Chondrocyte (in vitro differentiated cells): Measurements from ENCODE around the gene NUP62. TPM values are rescaled to one million over a fixed set of nuclear protein-coding genes. Genes with fewer than 3 reads are reported as not detected.
"Not testable (repeated sequence)": the region's sequence is repeated elsewhere in the genome, so short reads cannot be mapped to it uniquely, and the experiment has no call there.

Experiments used
- DNase-seq: peaks from one replicate; pipeline ENCODE4 v3.0.0; 2021; ENCODE audit warnings: mixed read lengths, low spot score
- H3K27ac Mint-ChIP-seq: one replicate; pipeline ENCODE4 v1.8.0; 2021; ENCODE audit warnings: mild to moderate bottlenecking, moderate library complexity, mixed read lengths; ENCODE audit not compliant: unreplicated experiment
- H3K27me3 Mint-ChIP-seq: 2 replicates; pipeline ENCODE4 v1.8.0; 2021; ENCODE audit warnings: low read depth, mixed read lengths
- H3K36me3 Mint-ChIP-seq: 2 replicates; pipeline ENCODE4 v1.8.0; 2021; ENCODE audit warnings: low read depth, mixed read lengths
- H3K4me1 Mint-ChIP-seq: 2 replicates; pipeline ENCODE4 v1.8.0; 2021; ENCODE audit warnings: low read depth, mild to moderate bottlenecking, mixed read lengths
- H3K4me3 Mint-ChIP-seq: one replicate; pipeline ENCODE4 v1.8.0; 2021; ENCODE audit warnings: mild to moderate bottlenecking, moderate library complexity, mixed read lengths; ENCODE audit not compliant: unreplicated experiment
- H3K9me3 Mint-ChIP-seq: 2 replicates; pipeline ENCODE4 v1.8.0; 2021; ENCODE audit warnings: low read depth, mixed read lengths
- total RNA-seq: library from RNA; stranded (reverse); gene quantifications from 3 replicates; pipeline ENCODE4 v1.2.1, GENCODE V29; 2021
- TF ChIP-seq, protein P1 (sequence below): fragments of 200-600 bp; sonication (generic); IDR thresholded peaks from 2 replicates; pipeline ENCODE4 v1.5.0; 2021; ENCODE audit warnings: antibody characterized with exemption, mild to moderate bottlenecking, moderate library complexity

The NUP62 gene
- total RNA-seq, 1 donor from 2014 or later = 44.7 TPM

DNA sequence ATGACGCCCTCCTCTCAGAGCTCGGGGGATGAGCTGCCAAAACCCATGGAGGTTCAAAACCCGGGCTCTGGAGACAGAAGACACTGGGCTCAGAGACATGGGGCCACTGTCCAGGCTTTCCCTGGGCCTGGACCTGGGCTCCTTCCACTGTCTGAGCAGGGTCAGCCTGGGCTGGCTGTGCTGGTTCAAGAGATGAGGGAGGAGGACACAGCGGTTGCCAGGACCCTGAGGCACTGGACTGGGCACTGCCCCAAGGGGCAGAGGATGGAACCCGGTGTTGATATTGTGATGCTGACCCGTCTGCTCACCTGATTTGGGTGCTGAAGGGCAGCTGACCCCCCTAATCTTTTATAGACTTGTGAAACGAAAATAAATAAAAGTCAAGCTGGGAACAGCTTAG is 45.7 kb upstream of the NUP62 start:
- H3K4me3 Mint-ChIP-seq = no peak overlapping the region
- no peaks in the 10 kb centered on the region for H3K9me3 Mint-ChIP-seq
- no peak overlapping the region for H3K27ac Mint-ChIP-seq
- peaks cover 11% of the 10 kb centered on the region for H3K27me3 Mint-ChIP-seq
- H3K4me1 Mint-ChIP-seq = no peaks in the 10 kb centered on the region
- TF ChIP-seq, protein P1, sequence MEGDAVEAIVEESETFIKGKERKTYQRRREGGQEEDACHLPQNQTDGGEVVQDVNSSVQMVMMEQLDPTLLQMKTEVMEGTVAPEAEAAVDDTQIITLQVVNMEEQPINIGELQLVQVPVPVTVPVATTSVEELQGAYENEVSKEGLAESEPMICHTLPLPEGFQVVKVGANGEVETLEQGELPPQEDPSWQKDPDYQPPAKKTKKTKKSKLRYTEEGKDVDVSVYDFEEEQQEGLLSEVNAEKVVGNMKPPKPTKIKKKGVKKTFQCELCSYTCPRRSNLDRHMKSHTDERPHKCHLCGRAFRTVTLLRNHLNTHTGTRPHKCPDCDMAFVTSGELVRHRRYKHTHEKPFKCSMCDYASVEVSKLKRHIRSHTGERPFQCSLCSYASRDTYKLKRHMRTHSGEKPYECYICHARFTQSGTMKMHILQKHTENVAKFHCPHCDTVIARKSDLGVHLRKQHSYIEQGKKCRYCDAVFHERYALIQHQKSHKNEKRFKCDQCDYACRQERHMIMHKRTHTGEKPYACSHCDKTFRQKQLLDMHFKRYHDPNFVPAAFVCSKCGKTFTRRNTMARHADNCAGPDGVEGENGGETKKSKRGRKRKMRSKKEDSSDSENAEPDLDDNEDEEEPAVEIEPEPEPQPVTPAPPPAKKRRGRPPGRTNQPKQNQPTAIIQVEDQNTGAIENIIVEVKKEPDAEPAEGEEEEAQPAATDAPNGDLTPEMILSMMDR = no peak
- peaks cover 3% of the 10 kb centered on the region for H3K36me3 Mint-ChIP-seq
- DNase-seq = no peak

DNA sequence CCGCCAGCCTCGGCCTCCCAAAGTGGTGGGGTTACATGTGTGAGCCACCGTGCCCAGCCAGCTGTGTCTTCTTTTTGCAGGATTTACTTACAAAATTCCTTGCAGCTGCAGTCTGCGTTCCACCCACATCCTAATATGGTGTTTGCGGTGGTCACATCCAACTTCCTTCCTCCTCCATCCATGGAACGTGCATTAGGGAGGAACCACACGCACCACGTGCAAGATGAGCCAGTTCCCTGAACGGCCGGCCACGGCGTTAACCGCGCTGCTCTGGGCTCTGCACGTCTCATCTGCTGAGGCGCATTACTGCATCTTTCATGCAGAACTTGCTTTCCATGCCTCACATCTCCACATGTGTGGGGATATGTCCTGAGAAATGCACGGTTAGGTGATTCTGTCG is 44.7 kb upstream of the NUP62 start:
- TF ChIP-seq, protein P1 = no peak
- no peak for DNase-seq
- Mint-ChIP-seq H3K4me3 (no peak overlapping the region), H3K9me3 (no peaks in the 10 kb centered on the region), H3K27me3 (peaks cover 11% of the 10 kb centered on the region), H3K36me3 (peaks cover 2% of the 10 kb centered on the region), H3K27ac (no peak overlapping the region), H3K4me1 (no peaks in the 10 kb centered on the region)

DNA sequence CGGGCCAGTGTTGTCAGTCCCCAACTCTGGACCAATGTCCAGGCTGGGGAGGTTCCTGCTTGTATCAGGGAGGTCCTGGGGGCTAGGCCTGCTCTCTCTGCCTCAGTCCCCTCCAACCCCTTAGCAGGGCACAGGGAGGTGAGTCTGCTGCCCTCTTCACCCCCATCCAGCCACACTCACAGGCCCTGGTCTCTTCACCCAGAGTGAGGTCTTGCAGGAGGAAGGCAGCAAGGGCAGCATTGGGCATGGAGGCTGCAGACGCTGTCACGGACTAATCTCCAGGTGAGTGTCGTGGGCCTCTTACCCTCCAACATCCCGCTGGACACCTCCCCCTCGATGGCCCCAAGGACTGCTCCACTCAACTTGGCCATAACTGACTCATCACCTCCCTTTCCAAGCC is 43.5 kb upstream of the NUP62 start:
- H3K36me3 Mint-ChIP-seq = peaks cover 2% of the 10 kb centered on the region
- no peak overlapping the region for H3K4me3 Mint-ChIP-seq
- TF ChIP-seq, protein P1 = no peak
- H3K27ac Mint-ChIP-seq = no peak overlapping the region
- no peaks in the 10 kb centered on the region for H3K9me3 Mint-ChIP-seq
- H3K4me1 Mint-ChIP-seq = no peaks in the 10 kb centered on the region
- DNase-seq = no peak
- peaks cover 11% of the 10 kb centered on the region for H3K27me3 Mint-ChIP-seq

DNA sequence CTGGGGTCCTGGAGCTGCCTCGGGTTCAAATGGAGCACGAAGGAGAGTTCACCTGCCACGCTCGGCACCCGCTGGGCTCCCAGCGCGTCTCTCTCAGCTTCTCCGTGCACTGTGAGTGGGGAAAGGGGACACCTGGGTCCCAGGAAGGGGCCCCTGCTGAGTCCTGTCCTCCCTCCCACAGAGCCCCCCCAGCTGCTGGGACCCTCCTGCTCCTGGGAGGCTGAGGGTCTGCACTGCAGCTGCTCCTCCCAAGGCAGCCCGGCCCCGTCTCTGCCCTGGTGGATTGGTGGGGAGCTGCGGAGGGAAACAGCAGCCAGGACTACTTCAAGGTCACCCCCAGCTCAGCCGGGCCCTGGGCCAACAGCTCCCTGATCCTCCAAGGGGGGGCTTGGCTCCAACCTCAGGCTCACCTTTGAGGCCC is 42.7 kb upstream of the NUP62 start:
- Mint-ChIP-seq H3K4me3 (no peak overlapping the region), H3K4me1 (no peaks in the 10 kb centered on the region), H3K36me3 (peaks cover 2% of the 10 kb centered on the region), H3K27ac (no peak overlapping the region), H3K9me3 (no peaks in the 10 kb centered on the region), H3K27me3 (peaks cover 11% of the 10 kb centered on the region)
- TF ChIP-seq, protein P1 = no peak
- no peak for DNase-seq

DNA sequence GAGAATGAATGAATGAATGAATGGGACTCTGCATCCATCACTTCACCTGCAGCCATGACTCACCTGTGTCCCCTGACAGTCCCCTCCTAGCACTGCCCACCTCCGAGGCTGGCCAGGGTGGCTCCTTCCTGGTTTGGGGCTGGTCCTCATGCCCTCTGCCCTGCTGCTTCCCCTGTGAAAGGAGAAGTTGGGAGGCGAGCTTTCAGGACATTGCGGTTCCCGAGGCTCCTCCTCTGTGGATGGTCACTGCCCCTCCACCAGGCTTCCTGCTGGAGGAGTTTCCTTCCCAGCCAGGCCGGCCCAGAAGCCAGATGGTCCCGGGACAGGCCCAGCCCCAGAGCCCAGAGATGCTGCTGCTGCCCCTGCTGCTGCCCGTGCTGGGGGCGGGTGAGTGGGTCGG is 40.1 kb upstream of the NUP62 start:
- not testable (repeated sequence) for H3K9me3 Mint-ChIP-seq, H3K36me3 Mint-ChIP-seq, H3K4me3 Mint-ChIP-seq, H3K4me1 Mint-ChIP-seq, H3K27ac Mint-ChIP-seq, DNase-seq
- H3K27me3 Mint-ChIP-seq = peaks cover 11% of the 10 kb centered on the region

DNA sequence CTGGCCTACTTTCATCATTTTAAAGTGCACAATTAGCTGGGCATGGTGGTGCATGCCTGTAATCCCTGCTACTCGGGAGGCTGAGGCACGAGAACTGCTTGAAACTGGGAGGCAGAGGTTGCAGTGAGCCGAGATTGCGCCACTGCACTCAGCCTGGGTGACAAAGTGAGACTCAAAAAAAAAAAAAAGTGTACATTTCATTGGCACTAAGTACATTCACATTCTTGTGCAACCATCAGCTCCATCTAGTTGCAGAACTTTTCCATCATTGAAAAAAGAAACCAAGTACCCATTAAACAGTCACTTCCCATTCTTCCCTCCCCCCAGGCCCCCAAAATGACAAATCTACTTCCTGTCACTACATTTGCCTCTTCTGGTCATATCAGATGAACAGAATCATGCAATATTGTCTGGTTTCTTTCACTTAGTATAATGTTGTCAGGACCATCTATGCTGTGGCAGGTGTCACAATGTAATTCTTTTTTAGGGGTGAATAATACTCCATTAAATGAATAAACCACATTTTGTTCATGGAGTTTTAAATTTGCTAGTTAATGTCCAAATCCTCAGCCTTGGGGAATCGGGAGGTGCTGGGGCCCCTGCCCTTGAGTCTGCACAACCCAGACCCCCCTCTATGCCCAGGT is 39.1 kb upstream of the NUP62 start:
- DNase-seq = no peak
- Mint-ChIP-seq H3K4me1 (no peaks in the 10 kb centered on the region), H3K4me3 (no peak overlapping the region), H3K9me3 (no peaks in the 10 kb centered on the region), H3K36me3 (no peaks in the 10 kb centered on the region), H3K27me3 (peaks cover 6% of the 10 kb centered on the region), H3K27ac (no peak overlapping the region)
- TF ChIP-seq, protein P1 = no peak

DNA sequence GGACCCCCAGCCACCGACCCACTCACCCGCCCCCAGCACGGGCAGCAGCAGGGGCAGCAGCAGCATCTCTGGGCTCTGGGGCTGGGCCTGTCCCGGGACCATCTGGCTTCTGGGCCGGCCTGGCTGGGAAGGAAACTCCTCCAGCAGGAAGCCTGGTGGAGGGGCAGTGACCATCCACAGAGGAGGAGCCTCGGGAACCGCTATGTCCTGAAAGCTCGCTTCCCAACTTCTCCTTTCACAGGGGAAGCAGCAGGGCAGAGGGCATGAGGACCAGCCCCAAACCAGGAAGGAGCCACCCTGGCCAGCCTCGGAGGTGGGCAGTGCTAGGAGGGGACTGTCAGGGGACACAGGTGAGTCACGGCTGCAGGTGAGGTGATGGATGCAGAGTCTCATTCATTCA is 31.7 kb upstream of the NUP62 start, which contains the start of gene SIGLEC11:
SIGLEC11 (minus strand) TSS at position 193 of the 400 bp plus-strand sequence; CDS start at position 102, 91 bp downstream.
- H3K27me3 Mint-ChIP-seq, H3K4me3 Mint-ChIP-seq, H3K4me1 Mint-ChIP-seq, H3K27ac Mint-ChIP-seq, H3K36me3 Mint-ChIP-seq, H3K9me3 Mint-ChIP-seq: not testable (repeated sequence)
- peak; percentile 9 for DNase-seq

DNA sequence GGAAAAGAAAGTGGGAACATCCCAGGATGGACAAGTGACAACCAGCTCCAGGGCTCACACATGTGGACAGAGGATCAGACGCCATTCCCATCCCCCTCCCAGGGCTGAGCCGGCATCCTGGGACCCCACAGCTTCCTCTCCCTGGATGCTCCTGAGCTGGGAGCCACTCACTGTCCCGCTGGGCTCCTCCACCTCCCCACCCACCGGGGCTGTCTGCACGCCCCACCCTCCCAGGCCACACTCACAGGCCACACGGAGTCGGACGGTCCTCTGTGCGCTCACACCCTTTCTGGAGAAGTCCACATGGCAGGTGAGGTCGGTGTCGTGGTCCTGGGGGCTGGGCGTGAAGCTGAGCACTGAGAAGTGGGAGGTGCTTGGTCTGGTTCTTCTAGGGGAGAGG is 30.6 kb upstream of the NUP62 start:
- DNase-seq = peak; percentile 49
- H3K4me3 Mint-ChIP-seq, H3K27me3 Mint-ChIP-seq, H3K36me3 Mint-ChIP-seq, H3K4me1 Mint-ChIP-seq, H3K9me3 Mint-ChIP-seq, H3K27ac Mint-ChIP-seq: not testable (repeated sequence)
